ENCODE results near the gene IRGQ. TPM values are rescaled to one million over a fixed set of nuclear protein-coding genes. Genes with fewer than 3 reads are reported as not detected.

Gene IRGQ
- total RNA-seq, 1 experiment from 2014 or later: 37.7 TPM

DNA sequence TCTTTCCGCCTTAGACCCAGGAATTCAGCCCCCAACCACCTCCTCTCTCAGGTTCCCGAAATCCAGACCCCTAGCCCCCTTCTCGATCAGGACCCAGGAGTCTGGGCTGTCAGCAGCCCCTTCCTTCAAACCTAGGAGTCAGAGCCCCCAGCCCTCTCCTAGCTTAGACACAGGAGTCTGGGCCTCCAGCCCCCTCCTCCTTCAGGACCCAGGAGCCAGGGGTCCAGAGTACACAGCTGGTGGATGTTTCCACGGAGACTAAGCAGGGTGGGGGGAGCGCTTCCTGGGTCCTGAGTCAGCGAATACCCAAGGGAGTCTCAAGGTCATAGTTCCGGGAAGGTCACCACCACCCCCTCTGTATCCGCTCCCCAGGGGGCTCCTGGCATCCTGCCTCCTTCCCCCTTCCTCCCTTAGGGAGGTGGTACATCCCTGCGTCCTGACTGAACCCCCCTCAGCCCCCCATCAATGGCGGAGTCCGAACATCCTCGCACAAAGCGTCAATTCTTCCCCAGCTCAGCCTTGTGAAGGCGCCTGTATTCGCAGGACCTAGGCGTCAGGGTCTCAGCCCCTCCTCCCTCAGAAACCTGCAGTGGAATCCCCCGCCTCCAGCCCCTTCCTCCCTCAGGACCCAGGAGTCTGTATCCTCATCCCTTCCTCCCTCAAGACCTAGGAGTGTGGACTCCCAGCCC is 39.1 kb upstream of the IRGQ start:
- TF ChIP-seq, protein P1, sequence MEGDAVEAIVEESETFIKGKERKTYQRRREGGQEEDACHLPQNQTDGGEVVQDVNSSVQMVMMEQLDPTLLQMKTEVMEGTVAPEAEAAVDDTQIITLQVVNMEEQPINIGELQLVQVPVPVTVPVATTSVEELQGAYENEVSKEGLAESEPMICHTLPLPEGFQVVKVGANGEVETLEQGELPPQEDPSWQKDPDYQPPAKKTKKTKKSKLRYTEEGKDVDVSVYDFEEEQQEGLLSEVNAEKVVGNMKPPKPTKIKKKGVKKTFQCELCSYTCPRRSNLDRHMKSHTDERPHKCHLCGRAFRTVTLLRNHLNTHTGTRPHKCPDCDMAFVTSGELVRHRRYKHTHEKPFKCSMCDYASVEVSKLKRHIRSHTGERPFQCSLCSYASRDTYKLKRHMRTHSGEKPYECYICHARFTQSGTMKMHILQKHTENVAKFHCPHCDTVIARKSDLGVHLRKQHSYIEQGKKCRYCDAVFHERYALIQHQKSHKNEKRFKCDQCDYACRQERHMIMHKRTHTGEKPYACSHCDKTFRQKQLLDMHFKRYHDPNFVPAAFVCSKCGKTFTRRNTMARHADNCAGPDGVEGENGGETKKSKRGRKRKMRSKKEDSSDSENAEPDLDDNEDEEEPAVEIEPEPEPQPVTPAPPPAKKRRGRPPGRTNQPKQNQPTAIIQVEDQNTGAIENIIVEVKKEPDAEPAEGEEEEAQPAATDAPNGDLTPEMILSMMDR (conservative IDR thresholded peaks at IDR 0.05; ENCODE audit: low read depth, low read length): no peak
- TF ChIP-seq EZH2 (IDR thresholded peaks at IDR 0.05; ENCODE audit: borderline replicate concordance, low read depth, low read length, poor library complexity, severe bottlenecking): no peak
- DNase-seq (ENCODE audit: low spot score): no peak
- BruUV-seq (replicated peaks): no TSS peak
- H3K36me3 ChIP-seq (ENCODE audit: insufficient read depth, low read length, poor library complexity, severe bottlenecking): no peaks in the 10 kb centered on the region
- H3K27me3 ChIP-seq (replicated peaks; ENCODE audit: insufficient read depth, low read depth, low read length, poor library complexity): no peaks in the 10 kb centered on the region
- intact Hi-C loops (cut with micrococcal nuclease; ENCODE audit: unreplicated experiment): no loop called here
- ChIA-PET CTCF (no interaction called here), POLR2A (ENCODE audit: low non-redundant PET) (no interaction called here)
- H3K4me1 ChIP-seq (ENCODE audit: insufficient read depth, low read length, poor library complexity, severe bottlenecking): peaks cover 28% of the 10 kb centered on the region
- peak overlapping the region; percentile 29 for H3K27ac ChIP-seq (ENCODE audit: low read depth, low read length, poor library complexity, severe bottlenecking)
- H3K4me3 ChIP-seq (ENCODE audit: low read depth, low read length, poor library complexity, severe bottlenecking): peak overlapping the region; percentile 17
- H3K9me3 ChIP-seq (ENCODE audit: low read depth, low read length, poor library complexity, severe bottlenecking): no peaks in the 10 kb centered on the region

DNA sequence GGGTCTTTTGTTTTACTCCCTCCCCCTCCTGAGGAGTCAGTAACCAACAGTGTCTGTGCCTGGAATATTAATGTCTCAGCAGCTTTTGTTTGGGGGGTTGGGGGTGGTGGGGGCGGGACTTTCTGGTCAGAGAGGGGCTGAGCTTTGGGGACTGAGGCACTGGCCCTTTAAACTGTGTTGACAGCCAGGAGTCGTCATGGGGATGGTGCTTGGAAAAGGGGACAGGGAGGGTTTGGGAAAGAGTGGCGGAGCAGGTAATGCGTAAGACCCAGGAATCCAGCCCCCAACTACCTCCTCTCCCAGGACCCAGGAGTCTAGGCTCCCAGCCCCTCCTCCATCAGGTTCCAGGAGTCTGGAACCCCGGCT is 38.6 kb upstream of the IRGQ start:
- Histone ChIP-seq H3K27ac (ENCODE audit: low read depth, low read length, poor library complexity, severe bottlenecking) (peak overlapping the region; percentile 29), H3K36me3 (ENCODE audit: insufficient read depth, low read length, poor library complexity, severe bottlenecking) (no peaks in the 10 kb centered on the region), H3K4me3 (ENCODE audit: low read depth, low read length, poor library complexity, severe bottlenecking) (no peak overlapping the region), H3K4me1 (ENCODE audit: insufficient read depth, low read length, poor library complexity, severe bottlenecking) (peaks cover 28% of the 10 kb centered on the region), H3K9me3 (ENCODE audit: low read depth, low read length, poor library complexity, severe bottlenecking) (no peaks in the 10 kb centered on the region), H3K27me3 (replicated peaks; ENCODE audit: insufficient read depth, low read depth, low read length, poor library complexity) (no peaks in the 10 kb centered on the region)
- DNase-seq (ENCODE audit: low spot score): no peak
- intact Hi-C loops (cut with micrococcal nuclease; ENCODE audit: unreplicated experiment): no loop called here
- POLR2A ChIA-PET (ENCODE audit: low non-redundant PET): no interaction called here
- BruUV-seq (replicated peaks): no TSS peak
- TF ChIP-seq, protein P1 (conservative IDR thresholded peaks at IDR 0.05; ENCODE audit: low read depth, low read length): no peak
- TF ChIP-seq EZH2 (IDR thresholded peaks at IDR 0.05; ENCODE audit: borderline replicate concordance, low read depth, low read length, poor library complexity, severe bottlenecking): no peak
- CTCF ChIA-PET: no interaction called here

DNA sequence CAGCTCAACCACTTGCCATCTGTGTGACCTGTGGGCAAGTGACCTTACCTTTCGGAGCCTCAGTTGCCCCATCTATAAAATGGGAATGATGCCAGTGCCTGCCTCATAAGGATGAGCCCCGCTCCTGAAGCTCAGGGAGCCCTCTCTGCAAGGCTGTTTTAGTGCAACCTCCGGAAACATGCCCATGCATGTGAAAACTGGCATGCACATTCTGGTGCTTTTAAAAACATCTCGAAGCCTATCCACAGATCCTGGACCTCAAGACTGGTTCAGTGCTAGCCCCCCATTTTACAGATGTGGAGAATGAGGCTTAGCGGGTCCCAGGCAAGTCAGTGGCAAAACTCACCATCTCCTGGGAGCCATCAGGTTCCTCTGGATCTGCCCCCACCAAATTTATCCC is 38.1 kb upstream of the IRGQ start:
- no TSS peak for BruUV-seq (replicated peaks)
- H3K27me3 ChIP-seq (replicated peaks; ENCODE audit: insufficient read depth, low read depth, low read length, poor library complexity): no peaks in the 10 kb centered on the region
- POLR2A ChIA-PET (ENCODE audit: low non-redundant PET): no interaction called here
- no peak for TF ChIP-seq EZH2 (IDR thresholded peaks at IDR 0.05; ENCODE audit: borderline replicate concordance, low read depth, low read length, poor library complexity, severe bottlenecking)
- TF ChIP-seq, protein P1 (conservative IDR thresholded peaks at IDR 0.05; ENCODE audit: low read depth, low read length): no peak
- intact Hi-C loops (cut with micrococcal nuclease; ENCODE audit: unreplicated experiment): no loop called here
- H3K4me3 ChIP-seq (ENCODE audit: low read depth, low read length, poor library complexity, severe bottlenecking): no peak overlapping the region
- no peaks in the 10 kb centered on the region for H3K9me3 ChIP-seq (ENCODE audit: low read depth, low read length, poor library complexity, severe bottlenecking)
- DNase-seq (ENCODE audit: low spot score): no peak
- peaks cover 26% of the 10 kb centered on the region for H3K4me1 ChIP-seq (ENCODE audit: insufficient read depth, low read length, poor library complexity, severe bottlenecking)
- H3K27ac ChIP-seq (ENCODE audit: low read depth, low read length, poor library complexity, severe bottlenecking): no peak overlapping the region
- CTCF ChIA-PET: no interaction called here
- no peaks in the 10 kb centered on the region for H3K36me3 ChIP-seq (ENCODE audit: insufficient read depth, low read length, poor library complexity, severe bottlenecking)
